Inflammatory macrophage treated with lipopolysaccharide for 1 hour (primary cell): ENCODE results near the gene HADHA.
A peak's percentile ranks its signal among the peaks of the same experiment; 100 is the strongest.

ENCODE experiments used
- DNase-seq, 2 donors: peaks; one replicate each; pipeline ENCODE4 v3.0.0-alpha.2; 2020 to 2022

Gene HADHA

DNA sequence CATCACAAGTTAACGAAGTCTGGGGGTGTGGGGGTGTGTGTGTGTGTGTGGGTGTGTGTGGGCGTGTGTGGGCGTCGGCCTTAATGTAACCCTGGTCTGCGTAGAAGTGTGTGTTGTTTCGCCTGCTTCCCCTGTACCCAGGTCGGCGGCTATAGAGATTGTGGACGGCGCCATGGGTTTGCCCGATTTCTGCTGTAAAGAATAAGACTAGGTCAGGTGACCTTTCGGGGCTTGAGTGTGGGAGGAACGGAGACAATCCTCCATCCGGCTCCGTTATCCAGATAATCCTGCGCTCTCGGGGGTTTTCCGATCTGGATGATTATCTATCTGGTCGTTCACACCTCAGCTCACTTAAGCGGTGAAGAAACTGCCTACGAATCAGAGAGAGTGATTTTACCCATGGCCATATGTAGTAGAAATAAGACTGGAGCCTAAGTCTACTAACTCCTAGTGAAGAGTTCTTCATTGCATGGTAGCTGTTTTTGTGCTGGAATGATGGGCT is 850 bp upstream of the HADHA start:
- peak in 1 of 2 donors; percentile 53 for DNase-seq

- DNase-seq, result peak; percentile 3 to 34
Observed at GRCh38 chr2:26243470-26244308, 743 bp downstream of the HADHA start.

GRCh38 chr2:26241928-26242436 is 2.5 kb downstream of the HADHA start:
- DNase-seq, result no peak

DNA sequence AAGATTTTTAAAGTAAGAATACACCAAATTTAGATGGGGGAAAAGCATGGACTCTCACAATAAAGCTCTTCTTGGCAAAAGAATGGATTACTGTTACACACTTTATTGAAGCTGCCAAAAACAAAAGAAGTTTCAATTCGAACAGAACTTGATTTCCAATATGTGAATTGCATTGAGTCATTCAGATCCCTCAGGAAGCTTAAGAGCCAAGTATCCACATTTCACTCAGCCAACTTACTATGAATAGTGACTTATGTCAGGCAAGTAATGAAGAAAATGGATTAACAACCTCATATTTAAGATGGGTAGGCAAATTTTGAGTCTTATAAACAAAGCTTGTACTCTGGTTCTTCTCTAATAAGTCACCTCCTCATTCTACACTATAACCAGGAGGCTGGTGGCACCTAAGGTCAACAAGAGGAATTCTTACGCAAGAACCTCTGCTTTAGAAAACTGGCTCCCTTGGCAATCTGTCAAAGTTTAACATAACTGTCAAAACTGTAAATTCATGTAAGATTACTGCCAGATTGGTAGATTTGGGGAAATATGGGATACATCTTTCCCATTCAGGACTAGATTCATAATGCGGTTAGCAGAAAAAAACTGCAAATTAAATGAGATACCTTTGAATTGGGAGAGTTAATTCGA is 6.0 kb downstream of the HADHA start:
- no peak for DNase-seq

DNA sequence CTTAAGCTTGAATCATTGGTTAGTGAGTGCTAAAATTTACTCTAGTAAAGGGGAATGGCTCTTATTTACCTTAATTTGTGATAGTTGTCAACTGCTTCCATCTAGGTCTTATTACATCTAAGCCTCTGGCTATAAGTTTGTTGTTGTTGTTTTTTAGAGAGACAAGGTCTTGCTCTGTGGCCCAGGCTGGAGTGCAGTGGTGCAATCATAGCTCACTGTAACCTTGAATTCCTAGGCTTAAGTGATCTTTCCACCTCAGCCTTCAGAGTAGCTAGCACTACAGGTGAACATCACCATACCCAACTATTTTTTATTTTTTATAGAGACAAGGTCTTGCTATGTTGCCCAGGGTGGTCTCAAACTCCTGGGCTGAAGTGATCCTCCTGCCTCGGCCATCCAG is 6.6 kb downstream of the HADHA start:
- no peak for DNase-seq

DNA sequence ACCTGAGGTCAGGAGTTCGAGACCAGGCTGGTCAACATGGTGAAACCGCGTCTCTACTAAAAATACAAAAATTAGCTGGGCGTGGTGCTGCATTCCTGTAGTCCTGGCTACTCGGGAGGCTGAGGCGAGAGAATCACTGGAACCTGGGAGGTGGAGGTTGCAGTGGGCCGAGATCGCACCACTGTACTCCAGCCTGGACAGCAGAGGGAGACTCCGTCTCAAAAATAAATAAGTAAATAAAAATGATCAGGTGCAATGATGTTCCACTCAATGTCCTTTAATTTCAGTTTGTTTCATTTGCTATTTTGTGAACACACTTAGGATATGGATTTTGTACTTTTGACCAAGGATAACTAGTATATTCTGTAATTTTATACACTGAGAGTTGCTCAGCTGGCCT is 9.3 kb downstream of the HADHA start:
- no peak for DNase-seq

DNA sequence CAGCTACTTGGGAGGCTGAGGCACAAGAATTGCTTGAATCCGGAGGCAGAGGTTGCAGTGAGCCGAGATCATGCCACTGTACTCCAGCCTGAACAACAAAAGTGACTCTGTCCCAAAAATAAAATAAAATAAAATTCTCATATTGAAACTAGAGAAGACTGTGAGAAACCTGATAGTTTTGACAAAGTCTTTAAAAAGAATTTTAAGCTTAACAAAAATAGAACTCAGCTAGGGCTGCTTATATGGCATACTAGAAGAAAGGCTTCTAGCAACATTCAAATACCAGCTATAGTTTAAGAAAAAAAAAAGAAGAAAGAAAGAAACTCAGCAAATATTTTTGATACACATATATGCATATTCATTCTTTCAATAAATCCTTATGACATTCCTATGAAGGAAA is 13.6 kb downstream of the HADHA start:
- DNase-seq, result no peak

DNA sequence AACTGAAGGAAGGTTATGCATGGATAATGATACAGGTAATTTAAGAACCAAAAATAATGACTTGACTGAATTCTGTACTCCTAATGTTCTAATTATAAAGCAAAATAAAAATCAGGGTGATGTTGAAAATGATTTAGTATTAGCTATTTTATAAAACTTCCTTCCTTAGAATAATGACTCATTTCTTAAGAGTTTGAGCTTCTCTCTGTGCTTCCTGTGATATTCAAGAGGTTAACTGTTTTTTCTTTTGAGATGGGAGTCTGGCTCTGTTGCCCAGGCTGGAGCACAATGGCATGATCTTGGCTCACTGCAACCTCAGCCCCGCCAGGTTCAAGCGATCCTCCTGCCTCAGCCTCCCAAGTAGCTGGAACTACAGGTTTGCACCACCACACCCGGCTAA is 14.8 kb downstream of the HADHA start:
- no peak for DNase-seq

DNA sequence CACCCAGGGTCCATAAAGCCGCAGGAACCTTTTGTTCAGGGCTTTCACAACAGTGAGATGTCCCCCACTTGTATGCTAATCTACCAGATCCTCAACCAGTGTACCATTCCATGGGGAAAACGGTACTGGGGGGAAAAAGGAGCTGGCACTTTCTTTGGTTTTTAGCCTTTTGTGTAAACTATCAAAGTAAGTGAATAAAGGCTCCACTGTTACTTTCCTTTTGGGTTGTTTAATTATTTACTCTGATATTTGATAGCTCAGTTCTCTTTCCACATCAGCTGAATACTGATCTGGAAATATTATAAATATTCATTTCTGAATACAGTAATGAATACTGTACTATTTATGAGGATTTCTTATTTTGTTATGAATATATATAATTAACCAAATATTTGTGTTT is 20.3 kb downstream of the HADHA start:
- DNase-seq, result no peak

DNA sequence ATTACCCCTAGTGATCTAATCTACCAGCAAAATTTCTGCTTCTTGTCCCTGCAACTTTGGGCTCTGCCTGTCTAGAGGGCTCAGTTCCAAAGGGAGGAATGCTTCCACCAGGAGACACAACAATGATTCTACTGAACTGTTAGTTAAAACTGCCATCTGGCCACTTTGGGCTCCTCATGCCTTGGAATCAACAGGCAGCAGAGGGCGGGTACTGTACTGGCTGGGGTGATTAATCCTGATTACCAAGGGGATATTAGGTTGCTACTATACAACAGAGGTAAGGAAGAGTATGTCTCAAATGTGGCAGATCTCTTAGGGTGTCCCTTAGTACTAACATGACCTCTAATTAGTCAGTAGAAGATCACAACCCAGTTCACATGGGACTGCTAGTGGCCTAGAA is 21.4 kb downstream of the HADHA start:
- DNase-seq, result no peak

DNA sequence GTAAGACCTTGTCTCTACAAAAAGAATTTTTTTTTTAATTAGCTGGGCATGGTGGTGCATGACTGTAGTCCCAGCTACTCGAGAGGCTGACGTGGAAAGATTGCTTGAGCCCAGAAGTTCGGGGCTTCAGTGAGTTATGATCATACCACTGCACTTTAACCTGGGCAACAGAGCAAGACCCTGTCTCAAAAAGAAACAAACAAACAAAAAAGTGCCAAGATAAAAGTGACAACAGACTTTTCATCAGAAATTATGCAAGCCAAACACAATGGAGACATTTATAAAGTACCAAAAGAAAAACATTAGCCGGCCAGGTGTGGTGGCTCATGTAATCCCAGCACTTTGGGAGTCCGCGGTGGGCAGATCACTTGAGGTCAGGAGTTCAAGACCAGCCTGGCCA is 26.7 kb downstream of the HADHA start:
- no peak for DNase-seq

DNA sequence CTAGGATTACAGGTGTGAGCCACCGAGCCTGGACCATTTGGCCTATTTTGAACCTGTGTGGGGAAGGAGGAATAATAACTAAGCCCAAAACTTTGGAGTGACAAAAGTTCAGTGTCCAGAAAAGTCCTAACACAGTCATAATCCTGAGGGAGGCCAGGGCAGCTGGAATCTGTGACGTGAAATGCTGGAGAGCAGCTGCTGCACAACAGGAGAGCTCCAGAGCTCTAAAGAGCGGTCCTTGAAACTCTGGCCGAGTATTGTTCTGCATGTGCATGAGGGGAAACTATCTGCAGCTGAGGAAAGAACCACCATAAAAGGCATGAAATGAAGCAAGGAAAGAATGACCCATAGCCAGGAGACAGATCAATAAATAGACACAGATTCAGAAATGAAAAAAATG is 27.8 kb downstream of the HADHA start:
- DNase-seq, result no peak

GRCh38 chr2:26215833-26216232 is 28.6 kb downstream of the HADHA start:
- no peak for DNase-seq

DNA sequence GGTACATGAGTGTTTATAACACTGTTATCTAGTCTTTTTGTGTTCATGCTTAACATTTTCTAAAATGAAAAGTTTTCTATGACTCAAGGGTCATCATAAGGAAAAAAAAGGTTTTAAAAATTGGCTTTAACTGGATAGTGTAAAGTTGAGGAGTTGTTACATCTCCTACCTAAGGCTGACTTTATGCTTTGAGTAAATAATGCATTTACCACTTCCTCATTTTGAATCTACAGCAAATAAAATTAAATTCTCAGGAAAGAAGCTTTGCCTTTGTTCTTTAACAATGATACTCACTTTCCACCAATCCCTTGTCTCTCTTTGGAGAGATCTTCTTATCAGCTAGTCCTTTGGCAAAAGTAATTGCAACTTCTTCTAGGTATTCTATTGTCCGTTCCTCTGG is 29.7 kb downstream of the HADHA start:
- DNase-seq, result no peak

GRCh38 chr2:26212011-26212410 is 32.4 kb downstream of the HADHA start:
- no peak for DNase-seq

DNA sequence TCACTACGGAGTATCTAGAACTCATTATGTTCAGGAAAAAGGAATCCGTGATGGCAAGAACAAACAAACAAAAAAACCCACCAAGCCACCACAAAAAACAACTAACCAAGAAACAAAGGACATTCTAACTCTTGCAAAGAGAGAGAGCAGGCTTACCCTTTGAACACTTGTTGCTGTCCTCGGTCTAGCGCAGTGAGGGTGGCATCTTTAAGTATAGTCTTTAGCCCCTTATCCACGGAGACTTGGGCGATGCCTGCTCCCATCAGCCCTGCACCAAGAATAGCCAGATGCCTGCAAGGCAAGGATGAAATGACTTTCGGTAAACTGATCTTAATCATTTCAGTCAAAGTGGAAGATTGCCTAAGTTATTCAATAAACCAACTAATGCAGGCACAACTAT is 40.5 kb downstream of the HADHA start:
- DNase-seq, result no peak

- no peak for DNase-seq
Observed at GRCh38 chr2:26202981-26203490, 41.4 kb downstream of the HADHA start.

DNA sequence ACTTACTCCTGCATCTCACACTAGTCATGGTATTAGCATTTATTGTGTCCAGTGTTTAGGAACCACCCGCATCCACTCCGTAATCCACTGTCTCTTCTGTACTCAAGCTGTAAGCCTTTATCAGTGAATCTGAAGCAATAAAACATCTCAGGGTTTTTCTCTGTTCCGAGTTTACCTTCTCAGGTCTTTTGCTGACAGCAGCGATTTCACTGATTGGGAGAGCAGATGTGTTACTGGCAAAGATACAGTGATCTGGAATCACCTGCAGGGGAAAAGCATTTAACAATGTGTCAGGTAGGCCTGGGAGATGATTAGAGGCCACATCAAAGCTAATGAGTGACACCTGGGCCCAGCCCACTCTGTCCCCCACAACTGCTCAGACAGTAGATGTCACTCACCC is 46.9 kb downstream of the HADHA start:
- DNase-seq, result no peak

DNA sequence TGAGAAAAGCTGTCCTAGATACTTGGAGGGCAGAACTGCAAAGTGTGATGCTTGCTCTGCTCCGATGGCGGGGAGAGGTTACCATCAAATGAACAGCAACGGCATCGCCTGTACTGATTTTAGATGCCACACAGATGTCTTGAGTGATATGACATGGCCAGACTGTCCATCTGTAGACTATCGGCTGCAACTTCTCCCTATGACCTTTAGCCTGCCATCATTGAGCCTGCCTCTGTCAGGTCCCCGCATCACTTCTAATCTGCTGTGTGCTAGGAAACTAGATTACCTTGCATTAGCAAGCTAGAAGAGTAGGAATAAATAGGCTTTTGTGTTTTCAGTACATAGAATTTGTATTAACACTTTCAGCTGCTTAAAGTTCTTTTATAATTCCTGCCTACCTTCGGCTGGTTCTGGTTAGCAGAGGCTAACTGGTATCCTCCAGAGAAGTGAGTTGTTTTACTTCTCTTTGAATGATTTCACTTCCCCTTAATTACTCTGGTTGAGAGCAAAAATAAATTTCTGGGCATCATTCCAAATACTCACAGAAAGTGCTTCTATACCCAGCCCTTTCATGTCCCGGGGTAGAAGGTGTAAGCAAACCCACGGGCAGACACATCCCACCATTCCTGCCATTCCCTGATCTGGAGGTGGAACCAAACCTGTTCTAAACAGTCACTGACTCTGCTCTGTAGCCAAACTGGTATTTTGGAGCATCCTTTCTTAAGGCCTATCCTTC is 47.6 kb downstream of the HADHA start:
- DNase-seq, result peak; percentile 31 to 51

GRCh38 chr2:26195040-26195984 is 49.1 kb downstream of the HADHA start:
- DNase-seq, result no peak

GRCh38 chr2:26193578-26194231 is 50.7 kb downstream of the HADHA start:
- no peak for DNase-seq
